Activated CD4-positive, alpha-beta T cell treated with anti-CD3 and anti-CD28 coated beads, Interleukin-2, amount 50 U/mL, for 16 hours (primary cell): ENCODE measurements around the gene HS6ST3.

Experiments
- DNase-seq: peaks from one replicate; pipeline ENCODE4 v3.0.0-alpha.2; 2020

Gene HS6ST3

DNA sequence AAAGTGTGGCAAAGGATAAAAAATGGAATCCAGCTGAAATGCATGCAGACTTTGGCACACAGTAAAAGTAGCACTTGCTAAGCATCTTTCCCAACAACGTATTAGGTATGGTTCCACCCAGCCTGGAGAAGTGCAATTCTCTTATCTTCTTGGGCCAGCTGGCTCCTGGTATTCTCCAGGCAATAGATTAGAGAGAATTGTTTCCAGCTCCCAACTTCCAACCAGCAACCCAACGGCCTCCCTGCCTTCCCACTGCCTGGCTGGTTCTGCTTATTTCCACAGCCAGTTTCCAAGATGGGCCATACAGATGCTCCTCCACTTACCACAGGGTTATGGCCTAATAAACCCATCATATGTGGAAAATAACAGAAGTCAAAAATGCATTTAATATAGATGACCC is 771.0 kb downstream of the HS6ST3 start:
- no peak for DNase-seq

DNA sequence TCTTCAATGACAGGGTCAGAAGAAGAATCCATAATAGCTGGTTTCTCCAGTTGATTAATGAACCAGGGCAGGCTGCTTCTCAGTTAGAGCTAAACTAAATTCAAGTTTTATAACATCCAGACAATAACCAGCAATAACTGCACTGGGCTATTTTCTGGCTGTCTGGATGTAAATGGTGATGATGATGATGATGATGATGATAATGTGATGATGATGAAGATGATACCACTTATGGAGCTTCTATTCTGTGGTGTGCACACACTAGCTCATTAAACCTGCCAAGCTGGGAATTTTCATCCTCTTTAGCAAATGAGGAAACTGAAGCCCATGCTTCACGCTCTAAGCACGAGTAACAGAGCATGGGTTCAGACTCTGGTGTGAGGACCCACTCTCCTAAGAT is 772.2 kb downstream of the HS6ST3 start:
- DNase-seq: no peak

DNA sequence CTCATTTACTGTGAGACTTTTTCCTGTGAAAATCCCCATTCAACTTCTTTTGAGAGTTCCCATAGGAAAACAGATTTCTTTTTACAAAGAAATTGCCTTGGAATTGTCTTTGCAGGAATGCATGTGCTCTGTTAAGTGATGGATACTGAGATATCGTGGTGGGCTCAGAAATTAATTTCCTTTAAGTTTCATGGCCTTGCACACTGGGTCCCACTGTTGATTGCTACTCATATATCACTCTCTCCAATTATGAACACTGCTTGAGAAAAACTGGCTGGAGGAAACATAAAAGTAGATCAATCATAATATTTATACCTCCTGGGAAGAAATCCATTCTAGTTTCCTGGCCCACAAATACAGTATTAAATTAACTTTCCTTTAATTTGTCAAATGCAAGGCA is 773.1 kb downstream of the HS6ST3 start:
- no peak for DNase-seq

DNA sequence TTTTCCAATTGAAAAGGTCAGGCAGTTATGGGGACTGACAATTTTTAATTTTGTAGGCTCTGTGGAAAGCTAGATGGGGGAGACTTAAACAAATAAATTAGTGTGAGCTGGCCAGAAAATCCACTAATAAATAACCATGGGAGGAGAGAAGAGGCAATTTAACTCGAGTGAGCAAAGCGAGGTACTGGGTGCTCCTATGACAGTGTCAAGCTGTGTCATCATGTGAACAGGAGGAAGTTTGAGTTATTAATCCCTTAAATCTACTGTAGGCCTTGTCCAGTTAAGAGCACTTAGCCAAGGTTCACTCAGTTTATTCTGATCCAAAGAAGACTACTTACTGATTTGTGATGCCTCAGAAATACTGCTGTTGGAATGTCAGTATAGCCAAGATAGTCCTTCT is 781.6 kb downstream of the HS6ST3 start:
- no peak for DNase-seq

DNA sequence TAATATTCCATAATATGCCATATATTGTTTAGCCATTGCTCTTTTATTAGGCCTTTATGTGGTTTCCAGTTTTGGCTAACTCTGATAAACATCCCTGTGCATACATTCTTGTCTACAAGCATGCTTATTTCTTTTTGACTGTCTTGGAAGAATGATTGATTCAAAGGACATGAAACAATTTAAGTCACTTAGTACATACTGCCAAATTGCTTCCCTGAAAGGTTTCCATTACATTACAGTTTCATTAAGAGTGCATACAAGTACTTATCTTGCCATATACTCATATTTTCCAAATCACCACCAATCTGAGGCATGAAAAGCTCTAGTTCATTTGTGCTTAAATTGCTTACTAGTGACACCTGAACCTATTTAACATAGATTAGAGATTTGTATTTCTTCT is 790.5 kb downstream of the HS6ST3 start:
- DNase-seq: no peak
